NB4 (cell line): ENCODE data around the gene IGF1R.

ENCODE experiments used
- DNase-seq: peaks from one replicate; pipeline ENCODE4 v3.0.0; 2010; ENCODE audit warnings: low read depth
- H3K4me3 ChIP-seq: one replicate; pipeline ENCODE4 v1.5.1; 2011; ENCODE audit warnings: mild to moderate bottlenecking, low read depth, low read length, moderate library complexity
- MYC ChIP-seq: IDR thresholded peaks from 2 replicates; pipeline ENCODE4 v1.6.1; 2011; ENCODE audit warnings: low read depth, low read length
- POLR2A ChIP-seq: IDR thresholded peaks from 2 replicates; pipeline ENCODE4 v1.6.1; 2011; ENCODE audit warnings: mild to moderate bottlenecking; ENCODE audit not compliant: insufficient read length; ENCODE audit errors: extremely low read depth
- TF ChIP-seq, protein P1 (sequence below): IDR thresholded peaks from 2 replicates; pipeline ENCODE4 v1.6.1; 2011; ENCODE audit warnings: low read depth, low read length
- TF ChIP-seq, protein P2 (sequence below): IDR thresholded peaks from one replicate; pipeline ENCODE4 v1.5.1; 2012; ENCODE audit warnings: low read depth, low read length

Gene IGF1R

DNA sequence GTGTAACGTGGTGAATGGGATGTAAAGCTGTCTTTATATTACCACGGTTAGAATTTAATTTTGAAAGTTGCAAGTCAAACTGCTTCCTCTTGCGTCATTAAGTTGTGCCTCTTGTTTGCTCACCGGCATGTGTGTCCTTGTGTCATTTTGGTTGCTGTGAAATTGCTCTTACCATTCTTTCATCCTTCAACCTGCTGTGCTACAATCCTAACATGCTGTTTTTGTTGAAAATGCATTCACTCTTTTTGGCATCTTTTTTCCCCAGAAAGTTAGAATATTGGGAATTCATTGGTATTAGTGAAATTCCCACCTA is 194.6 kb downstream of the IGF1R start:
- no peak overlapping the region for H3K4me3 ChIP-seq
- TF ChIP-seq POLR2A (no peak), MYC (no peak)
- TF ChIP-seq, protein P1, sequence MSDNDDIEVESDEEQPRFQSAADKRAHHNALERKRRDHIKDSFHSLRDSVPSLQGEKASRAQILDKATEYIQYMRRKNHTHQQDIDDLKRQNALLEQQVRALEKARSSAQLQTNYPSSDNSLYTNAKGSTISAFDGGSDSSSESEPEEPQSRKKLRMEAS = no peak
- TF ChIP-seq, protein P2, sequence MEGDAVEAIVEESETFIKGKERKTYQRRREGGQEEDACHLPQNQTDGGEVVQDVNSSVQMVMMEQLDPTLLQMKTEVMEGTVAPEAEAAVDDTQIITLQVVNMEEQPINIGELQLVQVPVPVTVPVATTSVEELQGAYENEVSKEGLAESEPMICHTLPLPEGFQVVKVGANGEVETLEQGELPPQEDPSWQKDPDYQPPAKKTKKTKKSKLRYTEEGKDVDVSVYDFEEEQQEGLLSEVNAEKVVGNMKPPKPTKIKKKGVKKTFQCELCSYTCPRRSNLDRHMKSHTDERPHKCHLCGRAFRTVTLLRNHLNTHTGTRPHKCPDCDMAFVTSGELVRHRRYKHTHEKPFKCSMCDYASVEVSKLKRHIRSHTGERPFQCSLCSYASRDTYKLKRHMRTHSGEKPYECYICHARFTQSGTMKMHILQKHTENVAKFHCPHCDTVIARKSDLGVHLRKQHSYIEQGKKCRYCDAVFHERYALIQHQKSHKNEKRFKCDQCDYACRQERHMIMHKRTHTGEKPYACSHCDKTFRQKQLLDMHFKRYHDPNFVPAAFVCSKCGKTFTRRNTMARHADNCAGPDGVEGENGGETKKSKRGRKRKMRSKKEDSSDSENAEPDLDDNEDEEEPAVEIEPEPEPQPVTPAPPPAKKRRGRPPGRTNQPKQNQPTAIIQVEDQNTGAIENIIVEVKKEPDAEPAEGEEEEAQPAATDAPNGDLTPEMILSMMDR = no peak
- peak; percentile 64 for DNase-seq

DNA sequence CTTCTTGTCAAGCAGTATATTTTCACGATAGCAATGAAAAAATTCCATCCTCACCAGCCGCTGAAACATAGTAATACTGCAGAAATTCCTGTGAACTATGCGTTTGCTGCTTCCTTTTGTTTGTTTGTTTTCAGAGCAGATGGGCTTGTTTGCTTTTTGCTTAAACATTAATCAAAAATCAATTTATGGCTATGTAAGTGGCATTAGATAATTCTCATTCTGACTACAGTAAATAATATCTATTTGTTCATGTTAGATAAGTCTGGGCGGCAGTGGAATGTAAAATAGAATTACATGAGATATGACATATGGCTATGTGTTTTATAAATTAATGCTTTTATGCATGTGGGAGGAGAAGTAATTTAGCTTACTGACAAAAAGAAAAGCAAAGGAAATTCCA is 195.5 kb downstream of the IGF1R start:
- no peak for DNase-seq
- no peak overlapping the region for H3K4me3 ChIP-seq
- TF ChIP-seq MYC (no peak), POLR2A (no peak)
- TF ChIP-seq, protein P2 = no peak
- TF ChIP-seq, protein P1 = no peak

DNA sequence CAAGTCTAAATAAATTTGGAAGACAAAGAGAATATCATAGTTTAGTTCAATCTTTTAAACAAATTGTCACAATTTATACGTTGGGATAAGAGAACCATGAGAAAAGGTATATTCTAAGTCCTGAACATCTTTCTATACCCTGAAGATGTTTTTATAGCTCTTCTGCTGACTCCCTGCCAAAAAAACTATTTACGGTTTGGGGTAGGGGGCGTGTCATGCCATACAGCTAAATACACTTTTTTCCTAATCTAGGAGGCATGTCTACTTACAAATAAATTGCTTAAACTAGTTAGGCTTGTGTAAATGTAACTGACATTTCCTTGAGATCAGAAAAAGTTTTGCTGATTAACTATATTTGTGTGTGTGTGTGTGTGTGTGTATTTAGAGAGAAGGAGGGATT is 195.9 kb downstream of the IGF1R start:
- TF ChIP-seq MYC (no peak), POLR2A (no peak)
- TF ChIP-seq, protein P1 = no peak
- TF ChIP-seq, protein P2 = no peak
- H3K4me3 ChIP-seq = no peak overlapping the region
- no peak for DNase-seq

DNA sequence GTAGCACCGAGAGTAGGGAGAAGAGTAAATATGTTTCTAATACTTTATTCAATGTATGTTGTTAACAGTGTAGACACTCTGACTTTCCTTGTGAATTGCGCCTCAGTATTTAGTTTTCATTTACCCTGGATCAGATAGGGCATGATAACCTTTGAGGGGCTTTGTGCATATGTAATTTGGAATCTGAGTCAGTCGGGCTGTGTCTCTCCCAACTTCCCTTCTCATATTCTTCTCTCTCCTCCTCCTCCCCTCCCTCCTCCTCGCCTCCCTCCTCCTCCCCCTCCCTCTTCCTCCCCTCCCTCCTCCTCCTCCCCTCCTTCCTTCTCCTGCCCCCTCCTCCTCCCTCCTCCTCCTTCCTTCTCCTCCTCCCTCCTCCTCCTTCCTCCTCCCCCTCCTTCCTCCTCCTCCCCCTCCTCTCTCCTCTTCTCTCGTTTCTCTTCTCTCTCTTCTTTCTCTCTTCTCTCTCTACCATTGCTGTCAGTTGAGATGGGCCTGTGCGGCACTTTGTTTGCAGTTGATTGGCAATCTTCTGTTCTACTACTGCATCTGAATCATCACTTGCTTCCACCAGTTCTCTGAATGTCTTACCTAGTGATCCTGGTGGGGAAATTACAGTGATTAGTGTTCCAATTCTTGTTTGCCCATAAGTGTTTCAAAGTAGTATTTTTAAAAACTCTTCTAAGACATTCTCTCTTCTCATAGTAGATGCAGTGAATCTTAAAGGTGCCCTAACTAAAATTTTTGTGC is 197.0 kb downstream of the IGF1R start:
- no peak overlapping the region for H3K4me3 ChIP-seq
- TF ChIP-seq, protein P1 = no peak
- no peak for TF ChIP-seq POLR2A
- TF ChIP-seq, protein P2 = no peak
- TF ChIP-seq MYC = no peak
- peak; percentile 66 for DNase-seq

DNA sequence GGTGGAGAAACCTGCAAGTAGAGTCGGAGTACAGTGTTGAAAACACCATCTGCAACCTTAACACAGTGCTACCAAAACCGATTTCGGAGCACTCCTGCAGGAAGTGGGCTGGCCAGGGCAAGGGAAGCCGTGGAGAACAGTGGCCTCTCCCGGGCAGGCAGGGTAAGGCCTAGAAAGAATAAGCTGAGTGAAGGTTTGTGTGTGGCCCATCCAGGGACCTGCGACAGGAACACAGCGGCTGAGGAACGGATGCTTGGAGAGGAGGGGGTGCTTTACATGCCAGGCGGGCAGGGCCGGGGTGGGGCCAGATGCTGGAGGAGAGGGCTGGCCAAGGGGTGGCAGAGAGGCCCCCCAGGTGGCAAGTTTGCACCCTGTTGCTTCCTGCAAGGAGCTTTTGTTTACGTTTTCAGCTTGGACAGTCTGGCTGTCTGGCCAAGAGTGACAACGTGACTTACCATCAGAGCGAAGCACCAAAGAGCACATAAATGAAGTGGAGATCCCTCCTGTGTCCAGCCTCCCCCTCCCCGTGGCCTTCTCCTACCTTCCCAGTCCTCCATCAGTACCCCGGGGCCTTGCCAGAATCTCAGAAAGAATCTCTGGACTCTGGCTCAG is 202.7 kb downstream of the IGF1R start:
- H3K4me3 ChIP-seq = no peak overlapping the region
- TF ChIP-seq POLR2A = no peak
- TF ChIP-seq, protein P2 = peak; percentile 81
- DNase-seq = peak; percentile 83
